PC-3 (cell line): ENCODE measurements around the gene SFT2D1. TPM values are rescaled to one million over a fixed set of nuclear protein-coding genes. Genes with fewer than 3 reads are reported as not detected.

Experiments used
- ATAC-seq: fragments of 200-7000 bp; cut with Tn5 transposase; 2 replicates; pipeline ENCODE4 v1.9.1; 2020; ENCODE audit warnings: mild to moderate bottlenecking, moderate library complexity
- BruUV-seq: library from RNA; stranded (reverse); fragments of 400-500 nt; replicated peaks from 2 replicates; lab custom pipeline; 2021; lab: Mats Ljungman, UMichigan
- CTCF ChIA-PET: fragments of 300-600 bp; sonication (Branson Sonifier 250); formaldehyde crosslinking; loops from one replicate; lab custom pipeline; 2022; ENCODE audit warnings: antibody characterized with exemption; lab: Charles Lee
- POLR2A ChIA-PET: fragments of 300-600 bp; sonication (Branson Sonifier 250); formaldehyde crosslinking; loops from one replicate; lab custom pipeline; 2022; ENCODE audit warnings: antibody characterized with exemption; ENCODE audit not compliant: unreplicated experiment; lab: Charles Lee
- DNase-seq: peaks from one replicate; pipeline ENCODE4 v3.0.0-alpha.2; 2015
- H2AFZ ChIP-seq: fragments of 300-600 bp; sonication (generic); 2 replicates; pipeline ENCODE4 v1.6.0; 2016; ENCODE audit warnings: antibody characterized with exemption, low read length
- H3F3A ChIP-seq: fragments of 300-600 bp; sonication (generic); one replicate; pipeline ENCODE4 v1.6.0; 2017; ENCODE audit warnings: antibody characterized with exemption, low read length, control low read depth, mild to moderate bottlenecking; ENCODE audit not compliant: unreplicated experiment
- H3K27ac ChIP-seq: fragments of 300-600 bp; sonication (generic); 2 replicates; pipeline ENCODE4 v1.5.1; 2016; ENCODE audit warnings: mild to moderate bottlenecking, low read length
- H3K27me3 ChIP-seq: fragments of 300-600 bp; sonication (generic); 2 replicates; pipeline ENCODE4 v1.6.1; 2016; ENCODE audit warnings: low read length, mixed read lengths
- H3K36me3 ChIP-seq: fragments of 300-600 bp; sonication (generic); 2 replicates; pipeline ENCODE4 v1.6.1; 2016; ENCODE audit warnings: low read depth, mixed run types, low read length, mixed read lengths
- H3K4me1 ChIP-seq: fragments of 300-600 bp; sonication (generic); 2 replicates; pipeline ENCODE4 v1.5.1; 2016; ENCODE audit warnings: low read length; ENCODE audit not compliant: insufficient read depth
- H3K4me2 ChIP-seq: fragments of 300-600 bp; sonication (generic); 2 replicates; pipeline ENCODE4 v1.6.0; 2016; ENCODE audit warnings: low read length
- H3K4me3 ChIP-seq: fragments of 300-600 bp; sonication (generic); 2 replicates; pipeline ENCODE4 v1.5.1; 2016; ENCODE audit warnings: mild to moderate bottlenecking, low read length, mixed read lengths
- H3K79me2 ChIP-seq: fragments of 300-600 bp; sonication (generic); 2 replicates; pipeline ENCODE4 v1.6.1; 2017; ENCODE audit warnings: low read length, mixed read lengths
- H3K9ac ChIP-seq: fragments of 300-600 bp; sonication (generic); 2 replicates; pipeline ENCODE4 v1.6.0; 2016; ENCODE audit warnings: mild to moderate bottlenecking, low read length
- H3K9me2 ChIP-seq: fragments of 300-600 bp; sonication (generic); replicated peaks from 2 replicates; pipeline ENCODE4 v1.6.1; 2016; ENCODE audit warnings: mixed run types, low read length, mixed read lengths
- H3K9me3 ChIP-seq: fragments of 300-600 bp; sonication (generic); 2 replicates; pipeline ENCODE4 v1.6.1; 2016; ENCODE audit warnings: low read length, mixed read lengths
- H4K20me1 ChIP-seq: fragments of 300-600 bp; sonication (generic); 2 replicates; pipeline ENCODE4 v1.6.1; 2016; ENCODE audit warnings: low read length, mixed read lengths
- EZH2 ChIP-seq: fragments of 300-600 bp; sonication (generic); IDR thresholded peaks from one replicate; pipeline ENCODE4 v1.6.1; 2017; ENCODE audit warnings: antibody characterized with exemption, mild to moderate bottlenecking, low read length; ENCODE audit not compliant: unreplicated experiment
- EZH2phosphoT487 ChIP-seq: fragments of 300-600 bp; sonication (generic); IDR thresholded peaks from 2 replicates; pipeline ENCODE4 v1.6.1; 2018; ENCODE audit warnings: mild to moderate bottlenecking, antibody characterized with exemption, low read length, borderline replicate concordance
- intact Hi-C: fragments of 100-400 bp; cut with micrococcal nuclease; formaldehyde crosslinking; loops from 2 replicates; pipeline ENCODE4 v1.9.0; 2023
- total RNA-seq: library from RNA; depleted of rRNA; stranded (reverse); fragments of >200 nt; gene quantifications from 2 replicates; pipeline ENCODE4 v1.2.3, GENCODE V29; 2014
- TF ChIP-seq, protein P1 (sequence below): fragments of 300-600 bp; sonication (generic); conservative IDR thresholded peaks from 2 replicates; pipeline ENCODE4 v1.5.1; 2017; ENCODE audit warnings: antibody characterized with exemption, low read depth, mild to moderate bottlenecking, low read length

The SFT2D1 gene
- total RNA-seq, 1 experiment from 2014 or later = 28.0 TPM

DNA sequence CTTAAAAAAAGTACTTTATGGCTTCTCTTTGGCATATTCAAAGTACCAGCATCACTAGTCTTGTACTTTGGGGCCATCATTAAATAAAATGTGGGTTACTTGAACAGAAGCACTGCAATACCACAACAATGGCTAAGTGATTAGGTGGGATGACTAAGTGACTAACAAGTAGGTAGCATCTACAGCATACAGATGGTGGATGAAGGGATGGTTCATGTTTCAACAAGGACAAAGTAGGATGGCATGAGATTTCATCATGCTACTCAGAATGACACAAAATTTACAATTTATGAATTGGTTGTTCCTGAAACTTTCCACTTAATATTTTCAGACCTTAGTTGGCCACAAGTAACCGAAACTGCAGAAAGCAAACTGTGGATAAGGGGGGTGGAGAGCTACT is 32.7 kb upstream of the SFT2D1 start:
- no peak for ATAC-seq
- no TSS peak for BruUV-seq
- ChIA-PET CTCF (no interaction called here), POLR2A (no interaction called here)
- no peaks in the 10 kb centered on the region for H3K4me1 ChIP-seq
- H3K36me3 ChIP-seq = no peaks in the 10 kb centered on the region
- no peak overlapping the region for H3K4me2 ChIP-seq
- no peak overlapping the region for H3K9ac ChIP-seq
- H3K4me3 ChIP-seq = no peak overlapping the region
- TF ChIP-seq, protein P1, sequence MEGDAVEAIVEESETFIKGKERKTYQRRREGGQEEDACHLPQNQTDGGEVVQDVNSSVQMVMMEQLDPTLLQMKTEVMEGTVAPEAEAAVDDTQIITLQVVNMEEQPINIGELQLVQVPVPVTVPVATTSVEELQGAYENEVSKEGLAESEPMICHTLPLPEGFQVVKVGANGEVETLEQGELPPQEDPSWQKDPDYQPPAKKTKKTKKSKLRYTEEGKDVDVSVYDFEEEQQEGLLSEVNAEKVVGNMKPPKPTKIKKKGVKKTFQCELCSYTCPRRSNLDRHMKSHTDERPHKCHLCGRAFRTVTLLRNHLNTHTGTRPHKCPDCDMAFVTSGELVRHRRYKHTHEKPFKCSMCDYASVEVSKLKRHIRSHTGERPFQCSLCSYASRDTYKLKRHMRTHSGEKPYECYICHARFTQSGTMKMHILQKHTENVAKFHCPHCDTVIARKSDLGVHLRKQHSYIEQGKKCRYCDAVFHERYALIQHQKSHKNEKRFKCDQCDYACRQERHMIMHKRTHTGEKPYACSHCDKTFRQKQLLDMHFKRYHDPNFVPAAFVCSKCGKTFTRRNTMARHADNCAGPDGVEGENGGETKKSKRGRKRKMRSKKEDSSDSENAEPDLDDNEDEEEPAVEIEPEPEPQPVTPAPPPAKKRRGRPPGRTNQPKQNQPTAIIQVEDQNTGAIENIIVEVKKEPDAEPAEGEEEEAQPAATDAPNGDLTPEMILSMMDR = no peak
- TF ChIP-seq EZH2 (no peak), EZH2phosphoT487 (no peak)
- DNase-seq = no peak
- intact Hi-C loops = no loop called here
- no peaks in the 10 kb centered on the region for H3K79me2 ChIP-seq
- H3K27me3 ChIP-seq = no peaks in the 10 kb centered on the region
- no peaks in the 10 kb centered on the region for H4K20me1 ChIP-seq
- no peak overlapping the region for H2AFZ ChIP-seq
- H3K9me3 ChIP-seq = no peaks in the 10 kb centered on the region
- no peak overlapping the region for H3K27ac ChIP-seq
- H3F3A ChIP-seq = no peaks in the 10 kb centered on the region
- no peaks in the 10 kb centered on the region for H3K9me2 ChIP-seq

GRCh38 chr6:166370489-166370888 is 28.1 kb upstream of the SFT2D1 start:
- TF ChIP-seq EZH2 (no peak), EZH2phosphoT487 (no peak)
- TF ChIP-seq, protein P1 = no peak
- ATAC-seq = no peak
- H4K20me1 ChIP-seq = no peaks in the 10 kb centered on the region
- no peaks in the 10 kb centered on the region for H3F3A ChIP-seq
- H3K4me2 ChIP-seq = no peak overlapping the region
- no peak overlapping the region for H3K4me3 ChIP-seq
- no peak overlapping the region for H2AFZ ChIP-seq
- intact Hi-C loops = no loop called here
- POLR2A ChIA-PET = no interaction called here
- CTCF ChIA-PET = interaction anchor here (0.6 kb wide), 1 partner anchor 11 kb away, joined by 3 read pairs; no protein-coding TSS in a partner anchor
- no TSS peak for BruUV-seq
- no peaks in the 10 kb centered on the region for H3K27me3 ChIP-seq
- no peaks in the 10 kb centered on the region for H3K79me2 ChIP-seq
- H3K9ac ChIP-seq = no peak overlapping the region
- no peaks in the 10 kb centered on the region for H3K9me2 ChIP-seq
- H3K36me3 ChIP-seq = no peaks in the 10 kb centered on the region
- H3K4me1 ChIP-seq = no peaks in the 10 kb centered on the region
- H3K9me3 ChIP-seq = no peaks in the 10 kb centered on the region
- no peak for DNase-seq
- no peak overlapping the region for H3K27ac ChIP-seq

- TF ChIP-seq EZH2phosphoT487 = no peak
- TF ChIP-seq, protein P1 = no peak
- TF ChIP-seq EZH2 = no peak
- no peaks in the 10 kb centered on the region for H4K20me1 ChIP-seq
- H3K4me3 ChIP-seq = no peak overlapping the region
- H3K4me2 ChIP-seq = no peak overlapping the region
- H3K9me3 ChIP-seq = no peaks in the 10 kb centered on the region
- no peak overlapping the region for H2AFZ ChIP-seq
- no peak overlapping the region for H3K9ac ChIP-seq
- no peaks in the 10 kb centered on the region for H3K4me1 ChIP-seq
- CTCF ChIA-PET = no interaction called here
- BruUV-seq = no TSS peak
- H3K9me2 ChIP-seq = no peaks in the 10 kb centered on the region
- POLR2A ChIA-PET = no interaction called here
- H3K27me3 ChIP-seq = no peaks in the 10 kb centered on the region
- no peak overlapping the region for H3K27ac ChIP-seq
- intact Hi-C loops = no loop called here
- no peaks in the 10 kb centered on the region for H3K79me2 ChIP-seq
- ATAC-seq (no peak), DNase-seq (no peak)
- no peaks in the 10 kb centered on the region for H3K36me3 ChIP-seq
- no peaks in the 10 kb centered on the region for H3F3A ChIP-seq
These were observed 27.4 kb upstream of the SFT2D1 start for GRCh38 chr6:166369782-166370181.
